Inflammatory macrophage (primary cell): ENCODE data around the gene GNAQ.

Experiments used
- DNase-seq, 2 donors: peaks; one replicate each; pipeline ENCODE4 v3.0.0-alpha.2; 2020 to 2022
- total RNA-seq, 18 experiments: gene quantifications; one replicate each; lab custom pipeline; 2026; ENCODE audit warnings: mixed read lengths in 6 of 18, inconsistent platforms in 2 of 18; lab: John Stamatoyannopoulos, UW

GNAQ gene
- total RNA-seq: 39.4 to 300 (median 149) reads per million in 18 experiments

- peak in 1 of 2 donors; percentile 46 for DNase-seq
Observed at GRCh38 chr9:78031444-78031892, at the start of gene GNAQ. TSS of gene GNAQ (minus strand) at chr9:78031811. CDS start at chr9:78031235, 576 bp downstream.

GRCh38 chr9:78074385-78075291, 43.0 kb upstream of the GNAQ start:
- DNase-seq: no peak

- DNase-seq: peak; percentile 28 to 38
Observed at GRCh38 chr9:78073722-78074121, 42.1 kb upstream of the GNAQ start.

GRCh38 chr9:78072586-78073199, 41.1 kb upstream of the GNAQ start:
- DNase-seq: no peak

GRCh38 chr9:78070521-78070920, 38.9 kb upstream of the GNAQ start:
- DNase-seq: no peak

GRCh38 chr9:78064075-78064474, 32.5 kb upstream of the GNAQ start:
- DNase-seq: no peak

- DNase-seq: no peak
Observed at GRCh38 chr9:78062710-78063109, 31.1 kb upstream of the GNAQ start.

GRCh38 chr9:78054218-78054617, 22.6 kb upstream of the GNAQ start:
- DNase-seq: peak; percentile 36 to 53

- peak; percentile 12 to 26 for DNase-seq
Observed at GRCh38 chr9:78053627-78054026, 22.0 kb upstream of the GNAQ start.

GRCh38 chr9:78050421-78050820, 18.8 kb upstream of the GNAQ start:
- DNase-seq: peak; percentile 34 to 60

- no peak for DNase-seq
Observed at GRCh38 chr9:78049484-78049883, 17.9 kb upstream of the GNAQ start.

- no peak for DNase-seq
Observed at GRCh38 chr9:78047106-78047505, 15.5 kb upstream of the GNAQ start.

GRCh38 chr9:78046112-78046511, 14.5 kb upstream of the GNAQ start:
- no peak for DNase-seq

GRCh38 chr9:78044886-78045285, 13.3 kb upstream of the GNAQ start:
- DNase-seq: no peak

- DNase-seq: no peak
Observed at GRCh38 chr9:78044189-78044588, 12.6 kb upstream of the GNAQ start.

- no peak for DNase-seq
Observed at GRCh38 chr9:78041971-78042370, 10.4 kb upstream of the GNAQ start.

GRCh38 chr9:78040726-78041125, 9.1 kb upstream of the GNAQ start:
- DNase-seq: no peak

GRCh38 chr9:78038620-78039300, 7.1 kb upstream of the GNAQ start:
- peak; percentile 60 to 70 for DNase-seq

GRCh38 chr9:78035383-78035993, 3.9 kb upstream of the GNAQ start:
- DNase-seq: peak; percentile 81 to 83

- DNase-seq: no peak
Observed at GRCh38 chr9:78033870-78034269, 2.3 kb upstream of the GNAQ start.

GRCh38 chr9:78032730-78033457, 1.3 kb upstream of the GNAQ start:
- no peak for DNase-seq
